KOPT-K1 (cell line): ENCODE measurements around the gene ZNF48.

Experiments used
- H3K27ac ChIP-seq: fragments of 200-600 bp; sonication (generic); 2 replicates; pipeline ENCODE4 v1.5.1; 2016; ENCODE audit warnings: antibody characterized with exemption, mild to moderate bottlenecking, low read depth, low read length; ENCODE audit not compliant: poor library complexity, severe bottlenecking
- H3K36me3 ChIP-seq: fragments of 200-600 bp; sonication (generic); 2 replicates; pipeline ENCODE4 v1.5.1; 2017; ENCODE audit warnings: antibody characterized with exemption, mild to moderate bottlenecking, low read length, moderate library complexity; ENCODE audit not compliant: insufficient read depth
- H3K9me3 ChIP-seq: fragments of 200-600 bp; sonication (generic); 2 replicates; pipeline ENCODE4 v1.5.1; 2017; ENCODE audit warnings: antibody characterized with exemption, low read length, mild to moderate bottlenecking; ENCODE audit not compliant: insufficient read depth, poor library complexity, severe bottlenecking

ZNF48 gene

GRCh38 chr16:30395155-30395991, at the start of gene ZNF48:
ZNF48 (plus strand) TSS chr16:30395420; CDS start chr16:30395795, 375 bp downstream.
- Histone ChIP-seq H3K27ac (peak within 1 kb of the TSS; percentile 85), H3K9me3 (no peaks in the 10 kb centered on the region), H3K36me3 (peaks cover 21% of the 10 kb centered on the region)

- H3K9me3 ChIP-seq = no peaks in the 10 kb centered on the region
- H3K36me3 ChIP-seq = peaks cover 24% of the 10 kb centered on the region
- H3K27ac ChIP-seq = no peak overlapping the region
These were observed 48.9 kb upstream of the ZNF48 start for GRCh38 chr16:30346286-30346685.

DNA sequence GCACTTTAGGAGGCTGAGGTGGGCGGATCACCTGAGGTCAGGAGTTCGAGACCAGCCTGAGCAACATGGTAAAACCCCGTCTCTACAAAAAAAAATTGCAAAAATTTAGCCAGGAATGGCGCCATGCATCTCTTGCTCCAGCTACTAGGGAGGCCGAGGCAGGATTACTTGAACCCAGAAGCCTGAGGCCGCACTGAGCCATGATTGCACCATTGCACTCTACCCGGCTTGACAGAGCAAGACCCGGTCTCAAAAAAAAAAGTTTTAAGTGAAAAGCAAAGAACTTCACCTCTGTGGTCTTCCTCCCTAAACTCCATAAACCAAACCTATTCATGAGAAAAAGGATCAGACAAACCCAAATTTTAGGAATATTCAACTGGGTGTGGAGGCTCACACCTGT, 47.1 kb upstream of the ZNF48 start:
- Histone ChIP-seq H3K9me3 (no peaks in the 10 kb centered on the region), H3K36me3 (peaks cover 43% of the 10 kb centered on the region), H3K27ac (no peak overlapping the region)

- peaks cover 51% of the 10 kb centered on the region for H3K36me3 ChIP-seq
- no peaks in the 10 kb centered on the region for H3K9me3 ChIP-seq
- no peak overlapping the region for H3K27ac ChIP-seq
These were observed 46.3 kb upstream of the ZNF48 start for GRCh38 chr16:30348929-30349328.

GRCh38 chr16:30349675-30350074, 45.5 kb upstream of the ZNF48 start:
- peaks cover 52% of the 10 kb centered on the region for H3K36me3 ChIP-seq
- no peaks in the 10 kb centered on the region for H3K9me3 ChIP-seq
- no peak overlapping the region for H3K27ac ChIP-seq

GRCh38 chr16:30350134-30350871, 44.9 kb upstream of the ZNF48 start:
- no peak overlapping the region for H3K27ac ChIP-seq

DNA sequence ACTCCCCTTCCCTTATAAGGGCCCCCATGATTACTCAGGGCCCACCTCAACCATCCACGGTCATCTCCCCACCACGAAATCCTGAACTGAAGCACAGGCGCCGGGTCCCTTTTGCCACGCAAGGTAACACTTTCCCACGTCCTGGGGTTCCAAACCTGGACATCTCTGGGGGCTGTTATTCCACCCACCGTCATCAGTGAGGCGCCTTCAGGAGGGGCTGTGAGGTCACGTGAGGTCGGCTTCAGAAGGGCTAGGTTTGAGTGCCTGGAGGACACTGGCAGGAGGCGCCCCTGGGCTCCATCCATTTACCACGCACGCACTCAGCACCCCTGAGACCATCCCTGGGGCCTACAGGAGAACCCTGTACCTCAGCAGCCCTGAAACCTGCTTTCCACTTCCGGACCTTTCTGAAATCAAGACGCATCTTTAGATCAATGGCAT, 44.2 kb upstream of the ZNF48 start:
- H3K27ac ChIP-seq = no peak overlapping the region
- no peaks in the 10 kb centered on the region for H3K9me3 ChIP-seq
- peaks cover 52% of the 10 kb centered on the region for H3K36me3 ChIP-seq

More at GRCh38 chr16:30350134-30350871, 44.9 kb upstream of the ZNF48 start:
- H3K36me3 ChIP-seq = peaks cover 52% of the 10 kb centered on the region
- no peaks in the 10 kb centered on the region for H3K9me3 ChIP-seq

GRCh38 chr16:30351586-30352419, 43.4 kb upstream of the ZNF48 start:
- Histone ChIP-seq H3K9me3 (no peaks in the 10 kb centered on the region), H3K27ac (no peak overlapping the region), H3K36me3 (peaks cover 56% of the 10 kb centered on the region)

- Histone ChIP-seq H3K27ac (no peak overlapping the region), H3K36me3 (peaks cover 66% of the 10 kb centered on the region), H3K9me3 (no peaks in the 10 kb centered on the region)
These were observed 42.5 kb upstream of the ZNF48 start for GRCh38 chr16:30352488-30353401.

GRCh38 chr16:30353438-30354129, 41.6 kb upstream of the ZNF48 start:
- Histone ChIP-seq H3K27ac (peak overlapping the region; percentile 74), H3K9me3 (no peaks in the 10 kb centered on the region), H3K36me3 (peaks cover 74% of the 10 kb centered on the region)

DNA sequence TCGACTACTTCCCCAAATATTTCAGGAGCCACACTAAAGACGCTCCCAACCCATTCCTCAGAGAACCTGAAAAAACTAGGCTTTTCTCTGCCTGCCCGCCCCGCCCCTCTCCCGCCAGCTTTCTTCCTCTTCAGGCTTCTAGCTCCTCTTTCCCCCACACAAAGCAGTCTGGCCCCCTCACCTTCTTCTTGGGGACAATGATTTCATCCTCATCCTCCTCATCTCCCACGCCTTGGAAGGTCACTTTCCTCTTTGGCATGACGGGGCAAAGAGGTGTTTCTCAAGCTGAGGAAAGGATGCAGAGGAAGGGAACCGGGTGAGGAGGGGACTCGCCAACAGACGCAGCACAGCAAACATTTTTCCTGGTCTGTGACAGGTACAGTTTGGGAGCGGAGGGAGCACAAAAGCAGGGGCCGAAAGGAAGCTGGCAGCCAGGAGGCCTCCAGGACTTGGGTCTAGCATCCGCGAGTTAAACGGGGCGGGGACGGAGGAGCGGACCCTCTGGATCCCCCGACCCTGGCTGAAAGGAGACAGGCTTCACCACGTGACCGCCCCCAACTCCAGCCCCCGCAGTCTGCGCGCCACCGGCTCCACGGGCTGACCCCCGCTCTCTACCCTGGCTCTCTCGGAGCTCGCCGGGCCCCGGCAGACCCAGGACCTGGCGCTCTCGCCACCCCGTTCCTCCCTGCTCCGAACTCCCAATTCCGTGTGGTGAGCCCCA, 40.6 kb upstream of the ZNF48 start:
- no peaks in the 10 kb centered on the region for H3K9me3 ChIP-seq
- peak overlapping the region; percentile 74 for H3K27ac ChIP-seq
- peaks cover 77% of the 10 kb centered on the region for H3K36me3 ChIP-seq

DNA sequence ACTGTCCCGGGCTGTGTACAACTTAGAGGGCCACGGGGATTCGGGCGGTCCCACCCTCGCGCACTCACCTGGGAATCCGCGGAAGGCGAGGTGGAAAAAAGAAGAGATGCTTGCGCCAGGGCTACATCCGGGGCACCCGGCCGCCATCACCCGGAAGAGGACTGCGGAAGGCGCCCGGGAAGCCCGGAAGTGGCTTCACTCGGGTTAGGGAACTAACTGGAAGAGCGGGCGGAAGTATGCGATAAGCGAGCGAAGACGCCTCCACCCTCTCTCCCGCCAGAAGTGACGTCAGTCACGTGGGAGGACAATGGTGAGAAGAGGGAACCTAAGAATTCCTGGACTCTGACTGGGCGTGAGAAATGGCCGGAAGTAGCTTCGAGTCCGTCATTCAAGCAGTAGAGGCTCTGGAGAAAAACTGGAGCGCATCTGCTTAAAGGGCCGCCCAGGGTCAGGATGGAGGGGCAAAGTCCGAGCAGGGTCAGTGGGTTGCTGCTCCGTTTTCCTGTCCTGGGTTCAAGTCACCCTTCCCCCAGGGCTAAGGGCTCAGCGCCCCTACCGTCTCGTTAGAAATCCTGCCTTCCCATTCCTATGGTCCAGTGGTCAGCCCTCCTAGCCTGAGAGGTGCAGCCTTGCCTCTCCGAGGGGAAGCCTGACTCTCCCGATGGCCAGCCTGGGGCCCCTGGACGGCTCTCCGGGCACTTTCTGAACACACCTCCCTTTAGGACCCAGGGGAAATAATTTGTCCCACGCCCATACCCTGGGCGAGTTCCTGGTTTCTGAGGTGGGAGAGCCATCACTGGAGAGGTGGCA, 39.9 kb upstream of the ZNF48 start, which contains the start of gene CD2BP2:
CD2BP2 (minus strand) TSS at position 165 of the 810 bp plus-strand sequence. CDS start 627 bp downstream, outside the sequence.
- H3K9me3 ChIP-seq = no peaks in the 10 kb centered on the region
- peaks cover 77% of the 10 kb centered on the region for H3K36me3 ChIP-seq
- H3K27ac ChIP-seq = peak within 1 kb of the TSS; percentile 74
